Sigmoid colon (tissue), 7 donors: ENCODE results near the gene HDDC3. TPM values are rescaled to one million over a fixed set of nuclear protein-coding genes. Genes with fewer than 3 reads are reported as not detected.

Experiments
- DNase-seq: peaks from one replicate; pipeline ENCODE4 v3.0.0-alpha.2; 2019
- H3K27ac ChIP-seq, 4 donors: fragments of 200-600 bp; sonication (generic); one replicate each; pipeline ENCODE4 v1.5.1; 2016 to 2019; ENCODE audit warnings: mild to moderate bottlenecking in 1 of 4
- H3K27me3 ChIP-seq, 3 donors: fragments of 200-600 bp; sonication (generic); one replicate each; pipeline ENCODE4 v1.5.1; 2019; ENCODE audit warnings: mild to moderate bottlenecking in 1 of 3
- H3K36me3 ChIP-seq, 4 donors: fragments of 200-600 bp; sonication (generic); one replicate each; pipeline ENCODE4 v1.5.1; 2016 to 2019
- H3K4me1 ChIP-seq, 4 donors: fragments of 200-600 bp; sonication (generic); one replicate each; pipeline ENCODE4 v1.5.1; 2017 to 2019
- H3K4me3 ChIP-seq, 4 donors: fragments of 200-600 bp; sonication (generic); one replicate each; pipeline ENCODE4 v1.5.1; 2017 to 2019; ENCODE audit warnings: mild to moderate bottlenecking in 2 of 4, moderate library complexity in 1 of 4
- H3K9me3 ChIP-seq, 4 donors: fragments of 200-600 bp in 3 of 4; sonication (generic) in 3 of 4; one replicate each; pipeline versions ENCODE4 v1.5.1 to v1.6.1; 2013 to 2019
- EP300 ChIP-seq, 4 donors: sonication (generic); formaldehyde crosslinking; IDR thresholded peaks; one replicate each; pipeline ENCODE4 v1.6.1; 2017; ENCODE audit warnings: antibody characterized with exemption in 4 of 4
- POLR2A ChIP-seq, 2 donors: fragments of 450-650 bp; IDR thresholded peaks; one replicate each; pipeline ENCODE4 v1.6.1; 2016; ENCODE audit warnings: antibody characterized with exemption in 2 of 2, mild to moderate bottlenecking in 2 of 2, moderate library complexity in 2 of 2
- POLR2AphosphoS5 ChIP-seq, 4 donors: sonication (generic); formaldehyde crosslinking; IDR thresholded peaks; one replicate each; pipeline ENCODE4 v1.6.1; 2017; ENCODE audit warnings: antibody characterized with exemption in 4 of 4
- WGBS, 2 donors: extraction: QIAGEN DNeasy Blood & Tissue Kit; methylation state at CpG; one replicate each; pipeline ENCODE4 v1.1.7; 2013; 5-methylcytosine and 5-hydroxymethylcytosine counted together
- intact Hi-C: fragments of 100-400 bp; cut with DNase I; formaldehyde crosslinking; loops from one replicate; pipeline ENCODE4 v1.15.1; 2023
- polyA plus RNA-seq, 3 donors: library from polyadenylated mRNA; stranded (reverse); fragments of 200-250 nt; gene quantifications; one replicate each; pipeline ENCODE4 v1.2.3, GENCODE V29; 2013
- total RNA-seq, 4 donors: library from RNA; depleted of rRNA; stranded (reverse); fragments of >200 nt; gene quantifications; one replicate each; pipeline ENCODE4 v1.1.0, GENCODE V29; 2016
- TF ChIP-seq, protein P1 (sequence below), 4 experiments: fragments of 450-650 bp in 3 of 4; fragments of 200-600 bp in 1 of 4; IDR thresholded peaks; one replicate each; pipeline ENCODE4 v1.5.1; 2016 to 2019; ENCODE audit warnings: antibody characterized with exemption in 4 of 4, mild to moderate bottlenecking in 3 of 4, moderate library complexity in 2 of 4
- donor health status: healthy with polysubstance abuse.
- donor health status: Bipolar disorder and iron deficiency.
- donor health status: healthy.

The HDDC3 gene
- total and polyA plus RNA-seq, 7 donors, result 5.2 to 27.0 (median 10.7) TPM

DNA sequence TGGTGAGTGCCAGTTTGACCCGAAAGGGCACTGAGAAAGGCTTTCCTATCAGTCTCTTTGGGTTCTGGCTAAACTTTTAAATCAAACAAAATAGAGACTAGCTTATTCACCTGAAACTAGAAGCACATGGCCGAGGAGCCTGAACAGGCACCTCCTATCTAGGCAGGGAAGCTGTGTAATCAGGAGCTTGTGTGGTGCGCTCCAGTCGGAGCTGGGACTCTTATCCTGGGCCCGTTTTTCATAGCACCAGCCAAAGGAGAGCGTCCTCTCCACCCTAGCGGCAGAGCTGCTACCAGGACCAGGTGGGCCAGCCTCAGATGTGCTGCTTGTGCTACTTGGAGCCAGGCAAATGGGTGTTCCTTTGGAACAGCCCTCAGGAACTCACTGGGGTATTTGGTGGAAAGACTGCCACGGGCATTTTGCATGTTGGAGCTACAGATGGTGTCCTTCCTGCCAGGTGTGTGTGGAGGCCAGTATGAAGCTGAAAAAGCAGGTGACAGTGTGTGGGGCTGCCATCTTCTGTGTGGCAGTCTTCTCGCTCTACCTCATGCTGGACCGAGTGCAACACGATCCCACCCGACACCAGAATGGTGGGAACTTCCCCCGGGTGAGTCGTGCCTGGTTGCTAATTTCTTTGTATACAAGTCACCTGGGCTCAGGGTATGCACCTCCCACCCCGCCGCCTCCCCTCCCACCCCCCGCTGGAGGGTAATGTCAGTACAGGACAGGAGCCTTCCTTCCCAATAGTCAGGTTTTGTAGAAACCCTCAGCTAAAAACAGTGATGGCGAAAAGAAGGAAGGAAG, 28.4 kb downstream of the HDDC3 start:
- 51 to 73% methylated on average over 18 of the region's 18 CpGs for WGBS, 2 donors
- Histone ChIP-seq H3K27me3 (no peaks in the 10 kb centered on the region), H3K36me3 (peaks cover 20 to 40% (median 32%) of the 10 kb centered on the region in 4 donors), H3K27ac (peak overlapping the region; percentile 93 to 98 (median 96)), H3K4me3 (peak overlapping the region; percentile 68 to 81 (median 74)), H3K4me1 (peaks cover 0 to 25% (median 21%) of the 10 kb centered on the region in 4 donors), H3K9me3 (no peaks in the 10 kb centered on the region)
- TF ChIP-seq, protein P1, sequence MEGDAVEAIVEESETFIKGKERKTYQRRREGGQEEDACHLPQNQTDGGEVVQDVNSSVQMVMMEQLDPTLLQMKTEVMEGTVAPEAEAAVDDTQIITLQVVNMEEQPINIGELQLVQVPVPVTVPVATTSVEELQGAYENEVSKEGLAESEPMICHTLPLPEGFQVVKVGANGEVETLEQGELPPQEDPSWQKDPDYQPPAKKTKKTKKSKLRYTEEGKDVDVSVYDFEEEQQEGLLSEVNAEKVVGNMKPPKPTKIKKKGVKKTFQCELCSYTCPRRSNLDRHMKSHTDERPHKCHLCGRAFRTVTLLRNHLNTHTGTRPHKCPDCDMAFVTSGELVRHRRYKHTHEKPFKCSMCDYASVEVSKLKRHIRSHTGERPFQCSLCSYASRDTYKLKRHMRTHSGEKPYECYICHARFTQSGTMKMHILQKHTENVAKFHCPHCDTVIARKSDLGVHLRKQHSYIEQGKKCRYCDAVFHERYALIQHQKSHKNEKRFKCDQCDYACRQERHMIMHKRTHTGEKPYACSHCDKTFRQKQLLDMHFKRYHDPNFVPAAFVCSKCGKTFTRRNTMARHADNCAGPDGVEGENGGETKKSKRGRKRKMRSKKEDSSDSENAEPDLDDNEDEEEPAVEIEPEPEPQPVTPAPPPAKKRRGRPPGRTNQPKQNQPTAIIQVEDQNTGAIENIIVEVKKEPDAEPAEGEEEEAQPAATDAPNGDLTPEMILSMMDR (IDR thresholded peaks at IDR 0.05), result no peak
- no peak for TF ChIP-seq EP300 (IDR thresholded peaks at IDR 0.05)
- no peak for TF ChIP-seq POLR2AphosphoS5 (IDR thresholded peaks at IDR 0.05)
- TF ChIP-seq POLR2A (IDR thresholded peaks at IDR 0.05), result no peak
- DNase-seq, result no peak
- intact Hi-C loops, result loop anchor here (2.0 kb wide), 1 partner anchor 91 kb away; the partner anchor contains the start of gene PRC1

DNA sequence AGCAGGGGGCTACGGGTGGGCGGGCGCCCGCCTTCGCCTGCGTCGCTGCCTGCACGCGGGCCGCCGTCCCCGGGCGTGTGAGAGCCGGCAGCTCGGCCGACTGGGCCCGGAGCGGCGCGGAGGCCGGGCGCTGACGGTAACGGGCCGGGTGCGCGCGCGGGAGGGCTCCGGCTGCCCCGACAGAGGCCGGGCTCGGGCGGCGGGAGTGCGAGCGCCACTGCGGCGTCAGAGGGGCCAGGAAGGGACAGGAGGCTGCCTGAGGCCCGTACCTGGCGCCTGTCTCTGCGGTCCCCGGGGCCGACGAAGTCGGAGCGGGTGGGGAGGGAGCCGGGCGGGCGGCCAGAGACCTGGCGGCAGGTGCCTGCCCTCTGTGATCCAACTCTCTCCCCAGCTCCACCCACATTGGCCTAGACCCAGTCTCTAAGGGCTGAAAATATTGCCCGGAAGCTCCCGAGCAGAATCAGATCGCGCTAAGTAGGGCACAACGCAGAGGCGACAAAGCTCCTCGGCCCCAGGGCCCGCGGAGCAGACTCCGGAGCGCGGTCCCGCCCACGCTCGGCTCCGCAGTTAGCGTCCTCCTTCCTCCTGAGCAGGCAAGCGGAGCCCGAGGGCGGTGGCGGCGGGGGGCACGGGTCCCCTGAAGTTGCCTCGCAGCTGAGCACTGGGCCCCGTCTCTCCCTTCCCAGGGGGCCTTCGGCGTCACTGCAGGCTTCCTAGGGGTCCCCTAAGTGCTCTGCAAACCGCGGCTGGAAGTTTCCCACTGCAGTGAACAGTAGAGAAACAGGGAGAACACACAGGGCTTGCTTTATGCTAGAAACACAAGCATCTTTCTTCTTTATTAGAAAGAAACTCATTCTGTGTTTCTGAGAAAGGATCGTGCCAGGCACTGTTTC, 29.3 kb downstream of the HDDC3 start, which contains the start of gene MAN2A2:
TSS of gene MAN2A2 (plus strand) at position 463 of the 893 bp plus-strand sequence. CDS start 906 bp downstream, outside the sequence.
- H3K27me3 ChIP-seq, result no peaks in the 10 kb centered on the region
- peak within 1 kb of the TSS; percentile 93 to 98 (median 96) for H3K27ac ChIP-seq
- intact Hi-C loops, result loop anchor here (1.0 to 2.0 kb wide), 2 partner anchors 29 to 92 kb away; partner anchors contain the start of genes HDDC3 and PRC1
- no peaks in the 10 kb centered on the region for H3K9me3 ChIP-seq
- WGBS, 2 donors, result 1% methylated on average over 81 of the region's 81 CpGs
- peaks cover 0 to 25% (median 21%) of the 10 kb centered on the region in 4 donors for H3K4me1 ChIP-seq
- DNase-seq, result no peak
- peak; percentile 19 to 59 (median 36) for TF ChIP-seq POLR2AphosphoS5 (IDR thresholded peaks at IDR 0.05)
- peak in 1 of 2 donors; percentile 42 for TF ChIP-seq POLR2A (IDR thresholded peaks at IDR 0.05)
- no peak for TF ChIP-seq EP300 (IDR thresholded peaks at IDR 0.05)
- TF ChIP-seq, protein P1 (IDR thresholded peaks at IDR 0.05), result no peak
- H3K4me3 ChIP-seq, result peak within 1 kb of the TSS; percentile 68 to 81 (median 74)
- H3K36me3 ChIP-seq, result peaks cover 20 to 33% (median 29%) of the 10 kb centered on the region in 4 donors

DNA sequence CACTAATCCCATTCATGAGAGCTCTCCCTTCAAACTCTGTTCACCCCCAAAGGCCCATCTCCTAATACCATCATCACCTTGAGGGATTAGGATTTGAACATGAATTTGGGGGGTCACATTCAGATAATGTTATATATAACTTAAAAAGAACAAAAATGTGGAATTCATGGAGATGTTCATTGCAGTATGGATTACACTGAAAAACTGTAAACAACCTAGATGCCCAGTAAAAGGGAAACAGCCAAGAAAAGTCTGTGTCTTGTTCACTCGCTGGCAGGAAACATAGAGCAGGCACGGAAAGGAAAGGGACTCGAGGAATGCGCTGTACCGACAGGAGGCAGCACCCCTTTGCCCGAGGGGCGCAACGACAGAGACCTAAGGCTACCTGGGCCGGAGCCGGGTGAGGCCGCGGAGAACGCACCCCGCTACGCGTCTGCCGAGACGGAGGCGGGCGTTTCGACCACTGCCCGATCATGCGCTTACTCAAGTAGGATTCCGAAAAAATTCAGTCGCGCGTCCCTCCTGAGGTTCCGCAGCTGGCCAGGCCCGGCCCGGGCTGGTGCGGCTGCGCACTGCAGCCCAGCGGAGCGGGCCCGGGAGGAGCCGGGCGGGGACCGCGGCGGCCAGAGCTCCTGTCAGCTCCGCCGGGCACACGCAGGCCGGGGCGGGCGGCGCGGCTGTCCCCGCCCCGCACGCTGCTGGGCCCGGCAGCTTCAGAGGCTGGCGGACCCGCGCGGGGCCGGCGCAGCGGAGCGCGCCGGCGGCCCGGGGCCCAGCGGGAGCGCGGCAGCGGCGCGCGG, 30.1 kb downstream of the HDDC3 start:
- TF ChIP-seq EP300 (IDR thresholded peaks at IDR 0.05) (no peak), POLR2A (IDR thresholded peaks at IDR 0.05) (no peak), POLR2AphosphoS5 (IDR thresholded peaks at IDR 0.05) (peak in 3 of 4 donors; percentile 8 to 81 (median 78))
- TF ChIP-seq, protein P1 (IDR thresholded peaks at IDR 0.05), result peak; percentile 47 to 84 (median 76)
- Histone ChIP-seq H3K4me1 (peaks cover 0 to 25% (median 21%) of the 10 kb centered on the region in 4 donors), H3K27ac (peak overlapping the region; percentile 93 to 98 (median 96)), H3K36me3 (peaks cover 17 to 25% (median 22%) of the 10 kb centered on the region in 4 donors), H3K27me3 (no peaks in the 10 kb centered on the region), H3K9me3 (no peaks in the 10 kb centered on the region), H3K4me3 (peak overlapping the region; percentile 48 to 81 (median 74))
- WGBS, 2 donors, result 0% methylated on average over 71 of the region's 71 CpGs
- intact Hi-C loops, result loop anchor here (1.0 to 2.0 kb wide), 2 partner anchors 30 to 93 kb away; partner anchors contain the start of genes HDDC3 and PRC1
- peak; percentile 88 for DNase-seq
